Vagina (tissue), 2 donors: ENCODE results near the gene CSPG4.
"Not testable (repeated sequence)": the region's sequence is repeated elsewhere in the genome, so short reads cannot be mapped to it uniquely, and the experiment has no call there.

Experiments used
- POLR2A ChIP-seq, 2 donors: fragments of 450-650 bp; IDR thresholded peaks; one replicate each; pipeline ENCODE4 v1.6.1; 2017; ENCODE audit warnings: antibody characterized with exemption in 2 of 2, mild to moderate bottlenecking in 2 of 2, moderate library complexity in 2 of 2
- POLR2AphosphoS5 ChIP-seq, 2 donors: sonication (generic); formaldehyde crosslinking; IDR thresholded peaks; one replicate each; pipeline ENCODE4 v1.9.0; 2017; ENCODE audit warnings: antibody characterized with exemption in 2 of 2, mild to moderate bottlenecking in 2 of 2, low read depth in 1 of 2; ENCODE audit not compliant: insufficient read depth in 1 of 2
- TF ChIP-seq, protein P1 (sequence below), 3 experiments: fragments of 450-650 bp in 2 of 3; fragments of 200-600 bp in 1 of 3; sonication (generic) in 1 of 3; IDR thresholded peaks; one replicate each; pipeline ENCODE4 v1.5.1; 2017 to 2019; ENCODE audit warnings: antibody characterized with exemption in 3 of 3, mild to moderate bottlenecking in 2 of 3, moderate library complexity in 2 of 3

DNA sequence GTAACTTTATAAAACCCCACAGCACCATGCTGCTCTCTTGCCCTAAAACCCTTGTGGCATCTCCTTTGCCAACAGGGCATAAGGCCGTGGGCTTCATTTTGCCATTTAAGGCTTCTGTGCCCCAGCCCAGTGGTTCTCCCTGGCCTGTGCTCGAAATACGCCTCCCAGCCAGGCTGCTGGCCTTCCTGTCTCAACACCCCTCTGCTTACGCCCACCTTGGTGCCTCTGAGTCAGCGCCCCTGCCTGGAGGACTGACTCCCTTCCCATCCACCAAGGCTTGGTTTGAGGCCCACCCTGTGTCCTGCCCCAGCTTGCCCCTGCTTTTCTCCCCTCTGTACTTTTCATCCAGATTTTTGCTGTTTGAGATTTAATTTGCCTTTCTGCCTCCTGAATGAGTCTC is 1.8 kb downstream of the CSPG4 start:
- not testable (repeated sequence) for TF ChIP-seq POLR2A (IDR thresholded peaks at IDR 0.05); POLR2AphosphoS5 (IDR thresholded peaks at IDR 0.05; ENCODE audit: insufficient read depth in 1 of 2, low read depth in 1 of 2)
- TF ChIP-seq, protein P1, sequence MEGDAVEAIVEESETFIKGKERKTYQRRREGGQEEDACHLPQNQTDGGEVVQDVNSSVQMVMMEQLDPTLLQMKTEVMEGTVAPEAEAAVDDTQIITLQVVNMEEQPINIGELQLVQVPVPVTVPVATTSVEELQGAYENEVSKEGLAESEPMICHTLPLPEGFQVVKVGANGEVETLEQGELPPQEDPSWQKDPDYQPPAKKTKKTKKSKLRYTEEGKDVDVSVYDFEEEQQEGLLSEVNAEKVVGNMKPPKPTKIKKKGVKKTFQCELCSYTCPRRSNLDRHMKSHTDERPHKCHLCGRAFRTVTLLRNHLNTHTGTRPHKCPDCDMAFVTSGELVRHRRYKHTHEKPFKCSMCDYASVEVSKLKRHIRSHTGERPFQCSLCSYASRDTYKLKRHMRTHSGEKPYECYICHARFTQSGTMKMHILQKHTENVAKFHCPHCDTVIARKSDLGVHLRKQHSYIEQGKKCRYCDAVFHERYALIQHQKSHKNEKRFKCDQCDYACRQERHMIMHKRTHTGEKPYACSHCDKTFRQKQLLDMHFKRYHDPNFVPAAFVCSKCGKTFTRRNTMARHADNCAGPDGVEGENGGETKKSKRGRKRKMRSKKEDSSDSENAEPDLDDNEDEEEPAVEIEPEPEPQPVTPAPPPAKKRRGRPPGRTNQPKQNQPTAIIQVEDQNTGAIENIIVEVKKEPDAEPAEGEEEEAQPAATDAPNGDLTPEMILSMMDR (IDR thresholded peaks at IDR 0.05): not testable (repeated sequence)
